Measurements from ENCODE around the gene PSG6.
"Not testable (repeated sequence)": the region's sequence is repeated elsewhere in the genome, so short reads cannot be mapped to it uniquely, and the experiment has no call there.

DNA sequence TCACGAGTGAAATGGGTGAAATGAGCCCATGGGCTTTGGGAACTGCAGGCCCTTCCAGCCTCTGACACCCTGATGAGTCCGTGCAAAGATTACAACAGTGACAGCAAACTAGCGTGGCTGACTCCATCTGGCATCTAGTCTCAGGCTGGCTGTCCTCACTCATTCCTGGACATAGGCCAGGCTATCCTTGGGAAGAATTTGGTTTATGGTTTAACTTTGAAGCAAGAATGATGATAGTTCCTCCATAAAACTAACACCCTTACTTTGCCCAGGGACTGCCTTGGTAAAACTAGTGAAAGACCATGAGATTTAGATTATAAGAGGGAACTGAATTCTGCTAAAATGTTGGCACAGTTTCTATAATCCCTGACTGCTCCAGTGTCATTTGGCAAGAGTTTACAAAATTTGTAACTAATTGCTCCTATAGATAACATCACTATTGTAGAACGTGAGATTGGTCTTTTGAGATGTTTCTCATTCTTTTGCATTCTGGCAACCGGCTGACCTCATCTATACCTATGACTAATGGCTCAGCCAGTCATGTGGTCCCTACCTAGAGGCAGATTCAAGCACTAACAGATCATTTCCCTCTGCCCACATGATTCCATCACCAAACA lies 14.9 kb upstream of the PSG6 start:
- TF ChIP-seq, protein P1, sequence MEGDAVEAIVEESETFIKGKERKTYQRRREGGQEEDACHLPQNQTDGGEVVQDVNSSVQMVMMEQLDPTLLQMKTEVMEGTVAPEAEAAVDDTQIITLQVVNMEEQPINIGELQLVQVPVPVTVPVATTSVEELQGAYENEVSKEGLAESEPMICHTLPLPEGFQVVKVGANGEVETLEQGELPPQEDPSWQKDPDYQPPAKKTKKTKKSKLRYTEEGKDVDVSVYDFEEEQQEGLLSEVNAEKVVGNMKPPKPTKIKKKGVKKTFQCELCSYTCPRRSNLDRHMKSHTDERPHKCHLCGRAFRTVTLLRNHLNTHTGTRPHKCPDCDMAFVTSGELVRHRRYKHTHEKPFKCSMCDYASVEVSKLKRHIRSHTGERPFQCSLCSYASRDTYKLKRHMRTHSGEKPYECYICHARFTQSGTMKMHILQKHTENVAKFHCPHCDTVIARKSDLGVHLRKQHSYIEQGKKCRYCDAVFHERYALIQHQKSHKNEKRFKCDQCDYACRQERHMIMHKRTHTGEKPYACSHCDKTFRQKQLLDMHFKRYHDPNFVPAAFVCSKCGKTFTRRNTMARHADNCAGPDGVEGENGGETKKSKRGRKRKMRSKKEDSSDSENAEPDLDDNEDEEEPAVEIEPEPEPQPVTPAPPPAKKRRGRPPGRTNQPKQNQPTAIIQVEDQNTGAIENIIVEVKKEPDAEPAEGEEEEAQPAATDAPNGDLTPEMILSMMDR (IDR thresholded peaks at IDR 0.05; ENCODE audit: control extremely low read depth in 1 of 3, insufficient read depth in 1 of 3, low read depth in 1 of 3, low read length in 3 of 3): not testable (repeated sequence)
- not testable (repeated sequence) for TF ChIP-seq EGR1 (IDR thresholded peaks at IDR 0.05; ENCODE audit: borderline replicate concordance, low read depth, low read length); SIX5 (IDR thresholded peaks at IDR 0.05; ENCODE audit: low read depth, low read length); BRCA1 (IDR thresholded peaks at IDR 0.05; ENCODE audit: low read depth, low read length); ZNF274 (IDR thresholded peaks at IDR 0.05; ENCODE audit: borderline replicate concordance, extremely low read depth, low read length); RFX5 (IDR thresholded peaks at IDR 0.05; ENCODE audit: borderline replicate concordance, low read depth, low read length); POLR2A (IDR thresholded peaks at IDR 0.05; ENCODE audit: control extremely low read depth in 1 of 2, low read depth in 2 of 2, low read length in 2 of 2); EZH2 (IDR thresholded peaks at IDR 0.05; ENCODE audit: low read depth, low read length, severe bottlenecking)
- TF ChIP-seq, protein P2, sequence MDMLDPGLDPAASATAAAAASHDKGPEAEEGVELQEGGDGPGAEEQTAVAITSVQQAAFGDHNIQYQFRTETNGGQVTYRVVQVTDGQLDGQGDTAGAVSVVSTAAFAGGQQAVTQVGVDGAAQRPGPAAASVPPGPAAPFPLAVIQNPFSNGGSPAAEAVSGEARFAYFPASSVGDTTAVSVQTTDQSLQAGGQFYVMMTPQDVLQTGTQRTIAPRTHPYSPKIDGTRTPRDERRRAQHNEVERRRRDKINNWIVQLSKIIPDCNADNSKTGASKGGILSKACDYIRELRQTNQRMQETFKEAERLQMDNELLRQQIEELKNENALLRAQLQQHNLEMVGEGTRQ (IDR thresholded peaks at IDR 0.05; ENCODE audit: low read length): not testable (repeated sequence)

All from H1 (cell line).